ENCODE measurements around the gene FCAMR. TPM values are rescaled to one million over a fixed set of nuclear protein-coding genes. Genes with fewer than 3 reads are reported as not detected.

FCAMR gene
- total RNA-seq, 1 donor from 2014 or later: not detected

DNA sequence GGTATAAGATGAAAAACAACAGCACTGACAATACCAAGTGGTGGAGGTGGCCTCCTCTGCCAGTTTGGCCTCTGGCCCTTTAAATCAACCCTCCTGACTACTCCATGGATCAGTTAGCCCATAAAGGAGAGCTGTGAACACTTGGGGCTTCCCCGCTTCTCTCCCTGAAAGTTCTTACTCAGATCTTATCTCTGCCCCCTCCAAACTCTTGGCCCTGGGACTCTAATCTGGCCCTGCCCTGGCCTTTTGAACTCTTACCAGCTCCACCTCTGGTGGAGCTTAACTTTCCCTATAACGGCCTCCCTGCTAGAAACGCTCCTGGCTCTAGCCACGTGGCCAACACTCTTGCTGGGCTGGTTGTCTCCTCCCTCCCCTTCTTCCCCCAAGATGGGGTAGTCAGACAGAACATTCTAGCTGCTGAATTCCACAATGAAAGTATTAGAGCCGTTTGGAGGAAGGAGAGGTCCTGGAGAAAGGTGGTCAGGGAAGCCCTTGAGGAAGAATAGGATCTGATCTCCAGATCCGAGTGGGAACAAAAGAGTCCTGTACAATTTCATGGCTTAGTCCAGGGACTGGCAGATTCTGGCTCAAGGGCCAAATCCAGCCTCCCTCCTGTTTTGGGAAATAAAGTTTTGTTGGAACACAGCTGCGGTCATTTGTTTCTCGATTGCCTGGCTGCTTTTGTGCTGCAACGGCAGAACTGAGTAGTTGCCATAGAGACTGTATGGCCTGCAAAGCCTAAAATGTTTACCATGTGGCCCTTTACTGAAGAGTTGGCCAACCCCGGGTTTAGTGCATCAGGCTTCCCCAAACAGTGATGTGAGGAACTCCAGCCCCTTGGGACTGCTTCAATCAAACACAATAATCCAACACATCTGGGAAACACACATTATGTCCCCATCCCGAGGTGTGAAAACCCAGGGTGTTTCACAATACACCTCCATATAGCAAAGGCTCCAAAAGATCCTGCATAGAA is 14.5 kb downstream of the FCAMR start:
- peak; percentile 71 for DNase-seq

DNA sequence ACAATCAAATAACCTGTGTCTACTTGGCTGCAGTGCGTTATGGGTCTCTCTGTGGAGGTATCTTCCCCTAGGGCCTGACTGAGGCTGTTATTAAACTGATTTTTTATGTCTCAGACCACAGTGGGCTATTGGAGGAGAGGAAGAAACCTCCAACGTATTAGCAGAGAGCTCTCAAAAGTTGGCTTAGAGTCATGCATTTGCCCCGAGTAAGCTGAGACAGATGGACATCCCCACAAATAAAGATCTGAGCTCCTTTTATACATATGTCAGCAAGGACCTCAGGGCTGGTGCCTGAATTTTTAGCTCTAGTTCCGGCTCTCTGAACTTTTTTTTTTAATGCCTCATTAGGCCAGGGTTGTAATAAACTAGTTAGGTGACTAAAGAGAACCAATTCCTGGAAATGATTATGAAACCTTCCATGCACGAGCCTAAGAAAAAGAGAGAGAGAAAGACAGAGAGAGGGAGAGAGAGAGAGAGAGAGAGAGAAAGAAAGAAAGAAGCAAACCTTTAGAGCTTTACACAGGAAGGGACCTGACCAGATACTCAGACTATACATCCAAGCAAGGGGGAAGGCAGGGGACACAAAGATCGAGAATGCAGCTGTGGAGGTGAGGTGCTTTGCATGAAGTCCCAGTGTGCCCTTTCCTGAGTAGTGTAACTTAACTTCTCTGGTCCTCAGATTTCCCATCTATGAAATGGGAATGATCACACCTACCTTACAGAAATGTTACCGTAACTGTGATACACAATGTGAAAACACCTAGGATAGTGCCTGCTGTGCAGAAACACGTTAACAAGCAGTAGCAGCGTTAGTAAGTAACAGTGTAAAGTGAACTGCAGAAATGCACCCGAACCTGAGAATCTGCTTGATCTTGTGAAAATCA is 15.6 kb downstream of the FCAMR start:
- peak; percentile 30 for DNase-seq

DNA sequence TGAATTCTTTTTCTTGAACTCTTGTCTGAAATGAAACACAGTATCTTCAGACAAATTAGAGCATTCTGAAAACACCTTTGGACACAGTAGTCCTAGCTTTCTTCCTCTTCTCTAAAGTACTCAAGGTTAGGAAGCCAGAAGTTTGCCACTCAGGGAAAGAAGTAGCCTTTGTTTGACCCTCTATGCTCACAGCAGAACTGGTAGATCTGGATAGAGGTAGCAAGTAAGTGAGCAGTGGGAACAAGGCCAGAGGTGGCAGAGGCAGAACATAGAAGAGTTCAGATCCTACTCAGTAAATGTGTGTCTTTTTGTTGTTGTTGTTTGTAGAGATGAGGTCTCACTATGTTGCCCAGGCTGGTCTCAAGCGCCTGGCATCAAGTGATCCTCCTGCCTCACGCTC is 16.6 kb downstream of the FCAMR start:
- DNase-seq: no peak

DNA sequence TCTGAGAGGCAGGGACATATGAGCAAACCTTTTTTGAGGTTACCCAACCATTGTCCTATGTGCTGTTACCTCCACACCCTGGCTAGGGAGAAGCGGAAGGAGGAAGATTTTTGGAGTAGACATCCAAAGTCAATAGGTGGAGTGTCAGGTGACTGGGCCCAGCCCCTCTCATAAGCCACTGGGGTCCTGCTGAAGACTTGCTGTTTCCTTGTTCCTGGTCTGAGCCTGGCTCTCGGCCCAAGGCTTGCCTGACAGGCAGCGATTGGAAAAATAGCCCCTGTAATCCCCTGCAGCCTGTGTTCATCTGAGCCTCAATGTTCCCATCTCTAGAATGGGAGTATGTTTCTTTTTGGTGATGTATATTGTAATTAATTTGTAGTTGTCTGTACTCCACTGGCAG is 17.1 kb downstream of the FCAMR start:
- DNase-seq: no peak

DNA sequence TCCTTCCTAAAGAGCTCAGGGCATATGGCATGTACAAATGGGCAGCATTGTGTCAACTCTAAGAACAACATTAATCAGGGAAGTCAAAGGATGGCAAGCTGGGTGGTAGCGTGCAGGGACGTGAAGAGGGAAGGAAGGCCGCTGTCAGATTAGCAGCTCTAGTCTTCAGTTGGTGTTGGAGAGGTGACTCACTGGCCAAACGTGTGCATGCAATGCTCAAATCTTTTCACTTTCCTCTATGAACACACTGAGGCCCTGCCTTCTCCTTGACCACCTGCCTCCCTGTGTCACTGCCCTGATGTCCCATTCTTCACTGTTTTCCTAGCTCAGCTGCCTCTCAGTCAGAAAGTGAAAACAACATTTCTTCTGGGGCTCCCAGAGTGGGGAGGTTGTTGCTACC is 18.1 kb downstream of the FCAMR start:
- DNase-seq: no peak

DNA sequence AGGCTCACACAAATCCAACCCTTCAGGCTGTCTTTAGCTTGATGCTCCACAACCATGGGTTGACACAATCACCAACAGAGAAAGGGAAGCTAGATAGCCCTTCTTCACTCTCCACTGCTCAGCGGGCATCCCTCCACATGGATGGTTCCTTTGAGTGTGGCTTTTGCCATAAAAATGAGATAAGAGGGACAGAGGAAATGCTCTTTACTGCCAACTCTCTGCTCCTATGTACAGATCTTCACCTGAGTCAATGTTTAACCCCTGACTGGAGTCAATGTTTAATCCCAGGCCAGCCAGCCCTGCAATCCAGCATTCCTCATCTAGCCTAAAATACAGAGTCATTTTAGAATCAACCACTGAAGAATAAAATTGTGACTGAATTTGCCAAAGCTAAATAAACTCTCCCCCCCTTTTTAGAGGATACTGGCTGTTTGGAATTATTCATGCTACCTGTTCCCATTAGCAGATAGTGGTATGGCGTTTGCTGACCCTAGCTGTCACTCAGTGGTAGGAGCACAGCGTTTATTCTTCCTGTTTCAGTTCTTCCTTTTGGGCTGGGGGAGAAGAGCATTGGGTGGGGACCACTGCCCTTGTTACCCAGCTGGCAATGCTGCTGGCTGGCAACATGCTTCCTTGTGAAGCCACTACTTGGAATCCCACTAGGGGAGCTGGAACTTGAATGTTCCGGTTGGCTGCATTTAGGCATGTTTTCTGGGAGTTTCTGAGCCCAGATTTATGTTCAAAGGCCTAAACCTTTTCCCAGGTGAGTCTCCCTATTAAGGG is 18.8 kb downstream of the FCAMR start:
- no peak for DNase-seq

DNA sequence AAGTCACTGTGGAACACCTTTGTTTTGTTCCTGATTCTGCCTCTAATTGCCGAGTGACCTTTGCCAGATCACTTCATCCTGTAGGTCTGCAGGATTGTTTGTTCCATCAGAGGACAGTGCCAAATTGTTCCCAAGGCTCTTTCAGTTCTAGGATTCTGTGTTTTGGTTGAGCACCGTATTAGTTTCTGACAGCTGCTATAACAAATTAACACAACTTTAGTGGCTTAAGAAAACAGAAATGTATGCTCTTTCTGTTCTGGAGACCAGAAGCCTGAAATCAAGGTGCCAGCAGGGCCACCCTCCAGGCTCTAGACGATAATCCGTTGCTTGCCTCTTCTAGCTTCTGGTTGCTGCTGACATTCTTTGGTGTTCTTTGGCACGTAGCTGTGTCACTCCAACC is 20.6 kb downstream of the FCAMR start:
- DNase-seq: no peak

DNA sequence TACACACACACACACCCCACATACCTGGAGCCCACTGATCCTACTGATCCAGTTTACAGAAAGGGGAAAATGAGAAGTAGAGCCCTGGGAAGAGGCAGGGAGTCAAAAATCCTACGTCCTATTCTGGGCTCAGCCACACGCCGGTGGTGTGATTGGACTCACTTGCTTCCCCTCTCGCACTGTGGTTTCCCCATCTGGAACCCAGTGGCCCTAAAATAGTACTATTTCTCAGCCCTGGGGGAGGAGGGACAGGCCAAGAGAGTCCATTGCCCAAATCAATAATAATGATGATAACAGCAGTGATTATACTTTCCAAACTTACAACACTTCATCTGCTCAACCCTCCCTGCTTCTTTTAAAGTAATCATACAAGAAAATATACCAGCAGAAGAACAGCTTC is 21.1 kb downstream of the FCAMR start:
- DNase-seq: no peak

DNA sequence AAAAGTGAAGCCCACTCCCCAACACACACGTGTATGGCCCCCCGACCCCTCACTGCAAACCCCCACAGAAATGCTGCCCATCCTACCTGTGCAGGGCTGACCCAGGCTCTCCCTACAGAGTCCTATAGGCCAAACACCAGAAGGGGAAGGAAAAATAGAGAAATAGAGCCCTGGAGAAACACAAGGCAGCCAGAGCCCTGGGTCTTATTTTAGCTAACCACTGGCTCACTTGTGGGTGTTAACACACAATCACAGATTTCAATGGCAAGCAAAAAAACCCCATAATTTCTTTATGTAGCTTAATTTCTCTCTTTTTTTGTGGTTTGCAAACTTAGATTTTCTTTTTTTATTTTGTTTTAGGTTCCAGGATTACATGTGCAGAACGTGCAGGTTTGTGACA is 23.0 kb downstream of the FCAMR start:
- DNase-seq: no peak

DNA sequence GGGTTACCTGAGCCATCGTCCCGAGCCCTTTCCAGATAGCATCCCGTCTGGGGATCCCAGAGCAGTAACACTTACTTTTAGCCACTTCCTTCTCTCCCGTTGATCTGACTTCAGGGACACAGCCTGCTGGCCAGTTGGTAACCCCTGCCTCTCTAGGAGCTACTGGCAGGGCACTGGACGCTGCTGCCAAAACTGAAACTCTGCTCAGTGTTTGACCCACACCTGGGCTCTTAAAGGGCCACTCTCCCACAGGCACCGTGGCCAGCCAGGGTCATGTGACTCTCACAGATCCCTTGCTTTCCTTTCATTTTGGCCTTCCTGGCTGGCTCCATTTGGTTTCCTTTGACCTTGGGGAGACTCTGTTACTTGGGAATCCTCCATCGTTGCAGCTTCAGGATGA is 24.0 kb downstream of the FCAMR start, which contains the start of gene PIGR:
PIGR (minus strand) TSS at position 206 of the 400 bp plus-strand sequence. CDS start 5,935 bp downstream, outside the sequence.
- no peak for DNase-seq

DNA sequence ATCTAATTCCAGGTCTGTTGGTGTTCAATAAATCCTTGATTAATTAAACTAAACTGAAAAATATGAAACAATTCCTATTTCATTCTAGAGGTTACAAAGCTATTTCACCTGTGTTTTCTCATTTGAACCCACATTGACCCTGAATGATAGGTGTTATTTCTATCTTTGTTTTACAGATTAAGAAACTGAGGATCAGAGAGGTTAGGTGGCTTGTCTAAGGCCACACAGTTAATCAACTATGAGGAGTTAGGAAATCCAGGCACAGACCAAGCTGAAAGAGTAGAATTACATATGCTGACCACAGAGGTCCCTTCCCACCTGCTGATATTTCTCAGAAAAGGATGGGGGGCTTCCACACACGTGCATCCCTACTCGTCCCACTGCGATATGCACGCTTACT is 24.5 kb downstream of the FCAMR start:
- no peak for DNase-seq

DNA sequence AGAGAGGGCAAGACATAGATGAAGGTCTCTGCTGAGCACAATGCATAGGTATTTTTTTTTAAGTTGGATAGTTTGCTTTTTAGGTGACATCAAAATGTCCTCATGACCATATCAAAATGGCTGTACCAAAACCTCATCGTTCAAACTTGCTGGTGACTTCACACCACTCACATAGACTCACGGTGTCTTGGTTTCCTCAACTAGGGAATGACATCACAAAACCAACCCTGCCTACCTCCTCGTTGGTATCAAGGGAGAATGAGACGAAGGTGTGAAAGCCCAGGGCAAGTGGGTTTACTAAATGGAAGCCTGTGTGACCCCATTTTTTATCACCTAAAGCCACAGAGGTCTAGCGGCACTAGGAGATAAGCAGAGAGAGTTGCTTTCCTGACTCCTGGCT is 25.6 kb downstream of the FCAMR start:
- no peak for DNase-seq

DNA sequence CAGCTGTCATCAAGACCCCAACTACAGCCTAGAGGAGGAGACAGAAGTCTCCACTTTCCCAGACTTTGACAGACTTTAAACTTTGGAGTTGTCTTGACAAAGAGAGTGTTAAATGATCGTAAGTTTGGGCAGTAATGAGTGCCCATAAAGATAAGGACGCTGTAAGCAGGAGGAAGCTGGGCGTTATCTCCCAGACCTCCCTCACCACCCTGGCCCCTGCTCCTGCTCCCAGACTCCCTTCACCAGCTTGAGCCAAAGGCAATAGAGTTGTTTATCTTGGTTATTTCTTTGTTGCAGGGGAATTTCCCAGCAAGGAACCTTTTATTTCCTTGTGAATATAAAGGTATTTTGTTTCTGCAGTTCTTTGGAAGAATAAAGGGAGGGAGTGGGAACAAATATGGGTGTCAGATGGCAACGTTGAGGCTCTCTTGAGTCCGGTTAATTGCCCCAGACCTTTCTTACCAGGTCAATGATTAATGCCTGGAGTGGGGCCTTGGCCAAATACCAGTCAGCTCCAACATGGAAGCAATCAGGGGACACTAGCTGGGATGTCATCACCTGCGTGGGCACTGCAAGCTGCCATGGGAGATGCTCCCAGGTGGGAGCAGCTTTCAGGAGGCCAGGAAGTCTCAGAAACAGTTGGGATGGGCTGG is 28.4 kb downstream of the FCAMR start:
- no peak for DNase-seq

DNA sequence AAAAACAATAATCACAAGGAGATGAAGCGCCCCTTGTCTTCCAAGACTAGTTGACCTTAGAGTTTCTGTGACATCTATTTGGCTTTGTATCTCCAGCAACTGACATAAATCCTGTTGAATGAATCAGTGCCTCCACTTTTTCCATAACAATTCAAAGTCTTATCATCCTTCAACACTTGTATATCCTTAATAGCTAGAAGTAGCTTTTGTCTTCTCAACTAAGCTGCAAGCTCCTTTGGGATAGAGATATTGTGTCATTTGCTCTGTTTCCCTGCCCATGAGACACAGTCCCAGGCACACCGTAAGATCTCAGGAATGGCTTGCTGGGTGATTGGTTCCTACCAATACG is 29.7 kb downstream of the FCAMR start:
- DNase-seq: no peak

DNA sequence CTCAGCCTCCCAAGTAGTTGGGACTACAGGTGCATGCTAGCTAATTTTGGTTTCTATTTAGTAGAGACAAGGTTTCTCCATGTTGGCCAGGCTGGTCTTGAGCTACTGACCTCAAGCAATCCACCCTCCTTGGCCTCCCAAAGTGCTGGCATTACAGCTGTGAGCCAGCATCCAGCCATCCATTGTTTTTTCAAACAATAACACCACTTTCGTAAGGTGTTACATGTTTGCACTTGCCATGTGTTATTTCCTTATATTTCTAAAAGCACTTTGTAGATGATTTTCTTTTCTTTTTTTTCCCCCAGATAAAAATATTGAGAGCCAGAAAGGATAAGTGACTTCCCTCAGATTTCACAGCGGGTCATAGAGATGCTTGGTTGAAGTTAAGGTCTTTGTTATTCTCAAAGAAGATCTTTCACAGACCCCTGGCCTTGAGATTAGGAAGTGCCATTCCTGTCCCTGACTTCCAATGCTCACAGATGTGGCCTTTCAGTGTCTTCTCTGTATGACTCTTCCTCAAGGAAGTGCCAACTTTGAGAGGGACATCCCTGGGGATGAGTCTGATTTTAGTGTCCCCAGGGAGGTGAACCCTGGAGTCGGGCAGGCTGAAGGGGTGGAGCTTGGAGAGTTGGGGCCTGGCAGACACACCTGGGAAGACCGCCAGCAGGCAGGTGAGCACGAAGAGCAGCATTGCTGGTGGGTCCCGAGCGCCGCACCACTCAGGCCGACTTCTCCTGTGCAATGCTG is 30.2 kb downstream of the FCAMR start:
- DNase-seq: no peak

DNA sequence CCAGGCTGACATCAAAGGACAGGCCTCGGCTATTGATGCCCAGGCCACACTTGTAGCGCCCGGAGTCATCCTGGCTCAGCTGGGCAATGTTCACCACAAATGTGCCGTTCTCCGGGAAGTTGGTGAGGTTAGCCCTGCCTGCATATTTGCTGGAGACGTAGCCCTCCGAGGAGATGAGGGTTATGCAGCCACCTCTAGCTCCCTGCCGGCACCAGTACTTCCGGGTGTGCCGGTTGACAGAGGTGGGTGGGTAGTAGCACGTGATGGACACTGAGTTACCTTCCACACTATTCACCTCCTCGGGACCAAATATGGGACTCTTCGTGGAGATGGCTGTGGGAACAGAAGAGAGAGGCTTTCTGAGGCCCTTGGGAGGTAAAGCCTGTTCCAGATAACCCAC is 31.1 kb downstream of the FCAMR start:
- no peak for DNase-seq

DNA sequence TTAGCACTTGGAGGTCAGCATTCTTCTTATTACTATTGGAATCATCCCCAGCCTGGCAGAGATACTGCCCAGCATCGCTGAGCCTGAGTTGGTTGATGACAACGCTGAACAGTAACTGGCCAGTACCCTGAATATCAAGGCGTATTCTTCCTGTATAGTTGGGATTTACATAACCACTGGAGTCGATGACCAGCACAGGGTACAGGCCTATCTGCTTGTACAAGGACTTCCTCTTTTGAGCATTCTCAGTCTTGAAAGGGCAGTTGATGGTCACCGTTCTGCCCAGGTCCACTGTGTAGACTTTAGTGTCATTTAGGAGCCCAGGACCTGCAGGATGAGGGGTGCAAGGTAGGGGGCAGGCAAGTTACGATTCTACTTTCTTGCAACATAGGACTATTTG is 32.8 kb downstream of the FCAMR start:
- DNase-seq: no peak

DNA sequence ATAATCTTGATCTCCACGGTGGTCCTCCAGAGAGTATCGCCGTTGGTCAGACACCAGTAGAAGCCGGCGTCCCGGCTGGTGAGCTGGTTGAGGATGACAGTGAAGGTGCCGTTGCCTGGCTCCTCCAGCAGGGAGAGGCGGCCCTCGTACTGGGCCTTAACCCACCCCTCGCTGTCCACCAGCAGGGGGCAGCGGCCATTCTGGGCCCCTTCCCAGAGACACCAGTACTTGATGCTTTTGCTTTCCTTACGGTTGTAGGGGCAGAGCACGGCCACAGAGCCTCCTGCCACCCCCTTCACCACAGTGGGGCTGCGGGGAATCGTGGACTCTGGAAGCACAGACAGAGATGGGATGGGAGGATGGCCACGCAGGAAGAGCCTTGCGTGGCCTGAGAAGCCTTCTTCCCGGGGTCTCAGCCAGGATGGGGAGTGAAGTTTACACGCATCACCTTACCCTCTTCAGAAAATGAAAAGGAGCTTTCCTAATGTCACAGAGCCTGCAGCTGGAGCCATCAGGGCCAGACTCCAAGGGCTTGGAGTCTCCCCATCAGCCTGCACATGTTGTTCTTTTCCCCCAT is 34.7 kb downstream of the FCAMR start:
- no peak for DNase-seq

DNA sequence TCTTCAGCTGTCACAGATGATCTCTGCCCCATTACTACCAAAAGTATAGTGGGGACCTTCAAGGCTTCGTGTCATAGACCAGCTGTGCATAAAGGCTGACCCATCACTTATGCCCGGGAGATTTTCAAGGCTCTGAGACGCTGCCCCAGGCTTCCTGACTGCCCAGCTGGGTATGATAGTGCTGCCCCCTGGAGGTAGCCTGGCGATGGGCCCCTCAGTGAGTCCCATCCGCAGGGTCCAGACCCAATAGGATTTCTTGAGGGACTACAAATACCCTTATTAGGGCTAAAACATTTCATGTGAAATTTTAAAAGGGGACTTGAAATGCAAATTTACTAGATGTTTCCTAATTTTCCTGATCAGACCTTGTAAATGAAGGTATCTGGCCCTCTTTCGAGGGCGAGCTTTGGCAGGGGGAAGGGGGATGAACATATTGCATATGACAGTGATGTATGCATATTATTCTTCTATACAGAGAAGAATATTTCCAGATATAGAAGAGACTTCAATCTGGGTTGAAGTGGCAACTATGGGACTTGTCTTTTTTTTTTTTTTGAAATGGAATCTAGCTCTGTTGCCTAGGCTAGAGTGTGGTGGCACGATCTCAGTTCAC is 36.8 kb downstream of the FCAMR start:
- DNase-seq: no peak

DNA sequence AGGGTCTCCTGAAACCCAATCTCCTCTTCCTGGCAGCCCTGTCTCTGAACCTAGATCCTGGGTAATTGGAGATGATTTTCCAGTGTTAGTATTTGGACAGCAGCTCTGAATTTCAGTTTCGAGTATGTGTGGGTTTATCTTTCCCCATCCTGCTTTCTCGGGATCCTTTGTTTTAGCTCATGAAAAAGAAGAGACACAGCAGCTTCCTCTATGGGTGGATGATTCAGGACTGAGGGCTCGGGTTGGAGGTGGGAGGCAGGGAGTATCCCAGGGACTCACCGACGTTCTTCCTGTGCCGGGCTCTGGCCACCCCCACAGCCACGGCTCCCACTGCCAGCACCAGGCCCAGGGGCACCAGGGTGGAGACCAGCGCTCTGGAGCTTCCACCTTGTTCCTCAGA is 38.1 kb downstream of the FCAMR start:
- no peak for DNase-seq
